ENCODE measurements around the gene SCLT1.

DNA sequence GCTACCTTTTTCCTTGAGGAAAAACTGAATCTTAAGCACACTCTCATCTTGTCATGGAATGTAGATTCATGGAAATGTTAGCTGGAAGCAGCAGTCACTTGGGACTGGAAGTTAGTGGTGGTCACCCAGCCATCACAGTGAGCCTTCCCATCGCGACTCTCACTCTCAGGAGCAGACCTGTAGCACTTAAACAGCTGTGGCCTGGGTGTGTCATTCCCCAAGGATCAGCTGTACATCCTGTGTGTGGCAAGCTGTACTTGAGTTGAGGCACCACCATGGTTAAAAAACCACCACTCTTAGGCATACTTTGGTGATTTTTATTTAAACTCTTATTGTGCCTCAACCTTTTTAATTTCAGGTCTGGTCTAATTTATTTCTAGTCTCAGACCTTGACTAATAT lies 237.1 kb downstream of the SCLT1 start:
- TF ChIP-seq, protein P1, sequence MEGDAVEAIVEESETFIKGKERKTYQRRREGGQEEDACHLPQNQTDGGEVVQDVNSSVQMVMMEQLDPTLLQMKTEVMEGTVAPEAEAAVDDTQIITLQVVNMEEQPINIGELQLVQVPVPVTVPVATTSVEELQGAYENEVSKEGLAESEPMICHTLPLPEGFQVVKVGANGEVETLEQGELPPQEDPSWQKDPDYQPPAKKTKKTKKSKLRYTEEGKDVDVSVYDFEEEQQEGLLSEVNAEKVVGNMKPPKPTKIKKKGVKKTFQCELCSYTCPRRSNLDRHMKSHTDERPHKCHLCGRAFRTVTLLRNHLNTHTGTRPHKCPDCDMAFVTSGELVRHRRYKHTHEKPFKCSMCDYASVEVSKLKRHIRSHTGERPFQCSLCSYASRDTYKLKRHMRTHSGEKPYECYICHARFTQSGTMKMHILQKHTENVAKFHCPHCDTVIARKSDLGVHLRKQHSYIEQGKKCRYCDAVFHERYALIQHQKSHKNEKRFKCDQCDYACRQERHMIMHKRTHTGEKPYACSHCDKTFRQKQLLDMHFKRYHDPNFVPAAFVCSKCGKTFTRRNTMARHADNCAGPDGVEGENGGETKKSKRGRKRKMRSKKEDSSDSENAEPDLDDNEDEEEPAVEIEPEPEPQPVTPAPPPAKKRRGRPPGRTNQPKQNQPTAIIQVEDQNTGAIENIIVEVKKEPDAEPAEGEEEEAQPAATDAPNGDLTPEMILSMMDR (optimal IDR thresholded peaks at IDR 0.05 in 1 of 3, IDR thresholded peaks at IDR 0.05 in 1 of 3, conservative IDR thresholded peaks at IDR 0.05 in 1 of 3; ENCODE audit: extremely low read depth in 1 of 3, insufficient read depth in 2 of 3, low read length in 3 of 3): no peak
- no peak for TF ChIP-seq EZH2 (IDR thresholded peaks at IDR 0.05; ENCODE audit: low read length)

Measured in keratinocyte (primary cell).